Activated naive CD4-positive, alpha-beta T cell treated with anti-CD3 and anti-CD28 coated beads, Interleukin-2, amount 50 U/mL, for 24 hours (primary cell): ENCODE results near the gene GLP1R.

Source experiments
- H3K27ac Mint-ChIP-seq: one replicate; pipeline ENCODE4 v1.8.0; 2021; ENCODE audit warnings: mild to moderate bottlenecking, mixed read lengths
- H3K27me3 Mint-ChIP-seq: one replicate; pipeline ENCODE4 v1.8.0; 2021; ENCODE audit warnings: mixed read lengths
- H3K36me3 Mint-ChIP-seq: one replicate; pipeline ENCODE4 v1.8.0; 2021; ENCODE audit warnings: mixed read lengths
- H3K4me1 Mint-ChIP-seq: one replicate; pipeline ENCODE4 v1.8.0; 2021; ENCODE audit warnings: mixed read lengths
- H3K4me3 Mint-ChIP-seq: one replicate; pipeline ENCODE4 v1.8.0; 2021; ENCODE audit warnings: mild to moderate bottlenecking, mixed read lengths
- H3K9me3 Mint-ChIP-seq: one replicate; pipeline ENCODE4 v1.8.0; 2021; ENCODE audit warnings: mixed read lengths

The GLP1R gene

DNA sequence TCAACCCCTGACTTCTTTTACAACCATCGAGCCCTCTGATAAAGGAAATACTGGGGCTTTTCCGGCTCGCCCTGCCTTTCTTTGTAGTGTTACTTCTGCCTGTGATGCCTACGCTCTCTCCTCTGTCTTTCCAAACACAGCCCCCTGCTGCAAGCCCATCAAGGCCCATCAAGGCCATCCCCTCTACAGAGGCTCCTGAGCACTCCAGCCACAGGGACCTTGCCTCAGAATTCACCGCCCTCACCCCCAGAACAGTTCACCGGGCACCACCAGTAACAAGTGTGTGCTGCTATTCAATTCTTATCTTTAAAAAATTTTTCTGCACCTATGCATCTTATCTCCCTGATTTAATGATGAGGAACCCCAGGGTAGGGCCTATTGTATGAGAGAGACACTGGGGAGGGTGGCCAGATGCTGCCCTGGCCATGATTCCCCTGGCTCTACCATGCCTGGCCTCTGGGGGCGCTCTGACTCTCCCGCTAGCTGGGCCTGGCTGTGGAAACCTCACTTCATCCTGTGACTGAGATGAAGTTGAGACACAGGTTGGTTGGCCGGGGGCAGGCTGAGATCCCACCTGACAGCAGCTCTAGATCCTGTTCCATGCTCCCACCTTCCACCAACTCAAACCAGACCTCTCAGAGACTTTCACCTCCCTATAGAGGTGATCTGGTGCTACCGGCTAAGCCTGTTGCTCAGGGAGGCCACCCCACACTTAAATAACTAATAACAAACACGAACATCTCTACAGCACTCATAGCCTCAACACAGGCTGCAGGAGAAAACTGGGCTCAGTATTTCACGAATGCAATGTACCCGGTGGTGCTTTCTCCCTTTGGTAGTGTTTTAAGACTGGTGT, 19.2 kb upstream of the GLP1R start:
- H3K4me3 Mint-ChIP-seq = no peak overlapping the region
- no peaks in the 10 kb centered on the region for H3K9me3 Mint-ChIP-seq
- no peaks in the 10 kb centered on the region for H3K4me1 Mint-ChIP-seq
- H3K36me3 Mint-ChIP-seq = no peaks in the 10 kb centered on the region
- H3K27ac Mint-ChIP-seq = peak overlapping the region; percentile 23
- peaks cover 10% of the 10 kb centered on the region for H3K27me3 Mint-ChIP-seq

DNA sequence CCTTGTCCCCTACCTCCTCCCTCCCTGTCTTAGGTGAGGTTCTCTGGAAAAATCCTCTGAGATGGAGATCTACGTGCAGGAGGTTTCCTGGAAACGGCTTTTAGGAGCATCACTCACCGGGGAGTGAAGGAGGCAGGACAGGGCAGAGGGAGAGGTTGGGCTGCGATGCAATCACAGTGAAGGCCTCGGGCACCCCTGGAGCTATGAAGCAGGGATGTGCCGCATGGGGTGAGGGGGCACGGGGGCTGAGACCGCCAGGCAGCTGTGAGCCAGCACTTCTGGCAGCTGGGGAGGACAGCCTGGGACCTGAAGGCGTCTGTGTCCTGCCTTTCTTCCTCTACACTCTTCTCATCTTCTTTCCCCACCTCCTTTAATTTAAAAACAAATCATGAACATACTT, 12.9 kb upstream of the GLP1R start:
- no peaks in the 10 kb centered on the region for H3K36me3 Mint-ChIP-seq
- H3K4me1 Mint-ChIP-seq = no peaks in the 10 kb centered on the region
- no peak overlapping the region for H3K27ac Mint-ChIP-seq
- no peaks in the 10 kb centered on the region for H3K9me3 Mint-ChIP-seq
- no peak overlapping the region for H3K4me3 Mint-ChIP-seq
- H3K27me3 Mint-ChIP-seq = peaks cover 7% of the 10 kb centered on the region

- peaks cover 7% of the 10 kb centered on the region for H3K27me3 Mint-ChIP-seq
Measured at GRCh38 chr6:39037082-39037508, 11.5 kb upstream of the GLP1R start.

DNA sequence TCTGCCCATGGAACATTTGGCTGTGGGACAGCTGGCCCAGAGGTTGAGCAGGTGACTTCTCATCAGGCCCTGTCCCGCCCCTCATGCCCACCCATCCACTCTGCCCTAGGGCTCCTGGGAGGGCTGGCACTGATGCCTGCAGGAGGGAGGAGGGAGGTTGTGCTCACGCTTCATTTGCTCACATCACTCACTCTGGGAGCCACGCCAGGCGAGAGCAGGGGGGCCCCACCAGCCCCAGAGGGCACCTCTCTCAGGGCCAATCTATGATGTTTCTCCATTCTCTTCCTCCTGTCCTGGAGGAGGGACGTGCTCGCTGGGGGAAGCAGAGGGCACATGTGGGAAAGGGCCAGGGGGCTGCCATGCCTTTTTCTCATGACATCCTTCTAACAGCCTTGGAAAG, 10.9 kb upstream of the GLP1R start:
- no peaks in the 10 kb centered on the region for H3K4me1 Mint-ChIP-seq
- H3K9me3 Mint-ChIP-seq = no peaks in the 10 kb centered on the region
- H3K27me3 Mint-ChIP-seq = peaks cover 7% of the 10 kb centered on the region
- H3K27ac Mint-ChIP-seq = no peak overlapping the region
- H3K36me3 Mint-ChIP-seq = no peaks in the 10 kb centered on the region
- H3K4me3 Mint-ChIP-seq = no peak overlapping the region

More at GRCh38 chr6:39037082-39037508, 11.5 kb upstream of the GLP1R start:
- no peaks in the 10 kb centered on the region for H3K4me1 Mint-ChIP-seq
- no peak overlapping the region for H3K4me3 Mint-ChIP-seq
- no peaks in the 10 kb centered on the region for H3K9me3 Mint-ChIP-seq
- no peak overlapping the region for H3K27ac Mint-ChIP-seq
- no peaks in the 10 kb centered on the region for H3K36me3 Mint-ChIP-seq

- no peaks in the 10 kb centered on the region for H3K9me3 Mint-ChIP-seq
- H3K27ac Mint-ChIP-seq = no peak overlapping the region
- H3K27me3 Mint-ChIP-seq = peaks cover 3% of the 10 kb centered on the region
- H3K36me3 Mint-ChIP-seq = no peaks in the 10 kb centered on the region
- H3K4me3 Mint-ChIP-seq = no peak overlapping the region
- no peaks in the 10 kb centered on the region for H3K4me1 Mint-ChIP-seq
Measured at GRCh38 chr6:39040080-39040673, 8.4 kb upstream of the GLP1R start.

DNA sequence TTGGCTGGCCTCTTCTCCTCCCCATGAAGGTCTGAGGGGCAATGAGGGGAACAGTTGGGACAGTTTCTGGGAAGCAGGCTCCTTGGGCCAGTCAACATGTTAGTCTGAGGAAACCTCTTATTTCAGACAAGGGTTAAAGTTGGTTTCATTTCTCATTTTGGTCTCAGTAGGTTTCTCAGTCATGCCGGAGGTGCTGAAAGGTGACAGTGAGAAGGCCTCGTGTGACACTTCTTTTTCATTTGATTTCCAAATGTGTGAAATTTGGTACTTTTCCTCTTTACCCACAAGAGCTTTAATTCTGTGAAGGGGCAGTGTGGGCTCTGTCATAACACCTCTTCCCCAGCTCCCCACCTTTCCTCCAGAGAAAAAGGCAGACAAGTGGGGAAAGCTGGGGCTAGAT, 7.5 kb upstream of the GLP1R start:
- H3K9me3 Mint-ChIP-seq = no peaks in the 10 kb centered on the region
- H3K27me3 Mint-ChIP-seq = peaks cover 3% of the 10 kb centered on the region
- H3K4me3 Mint-ChIP-seq = no peak overlapping the region
- no peaks in the 10 kb centered on the region for H3K36me3 Mint-ChIP-seq
- H3K27ac Mint-ChIP-seq = no peak overlapping the region
- no peaks in the 10 kb centered on the region for H3K4me1 Mint-ChIP-seq

DNA sequence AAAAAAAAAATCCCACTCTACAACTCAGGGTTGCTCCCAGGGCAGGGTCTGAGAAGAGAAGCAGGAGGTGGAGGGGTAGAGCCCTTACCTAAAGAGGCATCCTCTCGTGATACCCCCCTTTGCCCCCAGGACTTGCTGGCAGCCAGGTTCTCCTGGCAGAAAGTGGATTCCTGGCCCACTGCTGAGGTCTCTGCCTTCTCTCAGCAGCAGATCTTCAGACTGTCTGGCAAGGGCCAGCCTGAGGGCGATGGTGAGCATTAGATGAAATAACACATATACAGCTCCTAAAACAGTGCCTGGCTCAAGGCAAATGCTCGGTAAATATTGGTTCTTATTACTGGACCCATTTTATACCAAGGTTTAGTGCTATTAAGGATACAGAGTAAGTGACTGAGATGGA, 4.8 kb upstream of the GLP1R start:
- no peaks in the 10 kb centered on the region for H3K9me3 Mint-ChIP-seq
- H3K4me1 Mint-ChIP-seq = peaks cover 4% of the 10 kb centered on the region
- H3K27me3 Mint-ChIP-seq = peaks cover 11% of the 10 kb centered on the region

GRCh38 chr6:39044181-39044580, 4.4 kb upstream of the GLP1R start:
- no peaks in the 10 kb centered on the region for H3K36me3 Mint-ChIP-seq
- no peak overlapping the region for H3K27ac Mint-ChIP-seq
- H3K4me1 Mint-ChIP-seq = peaks cover 6% of the 10 kb centered on the region
- no peaks in the 10 kb centered on the region for H3K9me3 Mint-ChIP-seq
- H3K27me3 Mint-ChIP-seq = peaks cover 12% of the 10 kb centered on the region
- no peak overlapping the region for H3K4me3 Mint-ChIP-seq

More for the DNA sequence above, 4.8 kb upstream of the GLP1R start:
- no peak overlapping the region for H3K27ac Mint-ChIP-seq
- H3K4me3 Mint-ChIP-seq = no peak overlapping the region
- H3K36me3 Mint-ChIP-seq = no peaks in the 10 kb centered on the region

- no peaks in the 10 kb centered on the region for H3K9me3 Mint-ChIP-seq
- H3K36me3 Mint-ChIP-seq = no peaks in the 10 kb centered on the region
- H3K27ac Mint-ChIP-seq = no peak overlapping the region
- H3K4me1 Mint-ChIP-seq = peaks cover 32% of the 10 kb centered on the region
- peak overlapping the region; percentile 43 for H3K4me3 Mint-ChIP-seq
- peaks cover 21% of the 10 kb centered on the region for H3K27me3 Mint-ChIP-seq
Measured at GRCh38 chr6:39047434-39048327, 900 bp upstream of the GLP1R start.

- H3K4me1 Mint-ChIP-seq = peaks cover 35% of the 10 kb centered on the region
- H3K4me3 Mint-ChIP-seq = peak overlapping the region; percentile 73
- H3K36me3 Mint-ChIP-seq = no peaks in the 10 kb centered on the region
- no peaks in the 10 kb centered on the region for H3K9me3 Mint-ChIP-seq
- H3K27ac Mint-ChIP-seq = no peak overlapping the region
- peaks cover 21% of the 10 kb centered on the region for H3K27me3 Mint-ChIP-seq
Measured at GRCh38 chr6:39049575-39050283, 1.1 kb downstream of the GLP1R start.

DNA sequence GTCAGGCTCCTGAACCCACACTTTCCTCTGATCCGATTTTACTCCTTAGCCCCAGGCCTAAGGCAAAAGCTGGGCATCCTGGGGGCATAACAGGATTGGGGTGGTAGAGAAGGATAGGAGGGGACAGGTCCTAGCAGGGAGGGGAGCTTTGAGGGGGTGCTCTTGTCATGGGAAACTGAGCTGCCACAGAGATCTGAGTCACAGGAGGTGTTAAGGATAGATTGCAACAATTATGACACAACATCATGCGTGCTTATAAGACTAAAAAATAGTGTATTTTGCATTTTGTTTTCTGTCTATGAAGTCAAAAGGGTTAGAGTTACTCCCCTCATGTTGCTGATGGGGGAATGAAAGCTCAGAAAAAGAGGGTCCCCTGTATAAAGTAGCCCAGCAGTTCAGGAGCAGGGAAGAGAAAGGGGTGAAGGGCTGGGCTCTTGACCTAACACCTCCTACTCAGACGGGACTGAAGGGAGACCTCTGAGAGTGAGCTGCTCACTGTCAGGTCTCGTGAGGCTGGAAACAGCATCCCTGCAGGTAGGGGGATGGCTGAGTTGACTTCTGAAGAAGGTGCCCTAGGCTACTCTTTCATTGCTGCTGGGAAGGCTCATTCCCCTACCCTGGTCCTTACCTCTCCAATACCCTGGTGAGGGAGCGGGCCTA, 2.0 kb downstream of the GLP1R start:
- Mint-ChIP-seq H3K4me1 (peaks cover 35% of the 10 kb centered on the region), H3K36me3 (no peaks in the 10 kb centered on the region), H3K9me3 (no peaks in the 10 kb centered on the region), H3K4me3 (no peak overlapping the region), H3K27ac (no peak overlapping the region), H3K27me3 (peaks cover 21% of the 10 kb centered on the region)

DNA sequence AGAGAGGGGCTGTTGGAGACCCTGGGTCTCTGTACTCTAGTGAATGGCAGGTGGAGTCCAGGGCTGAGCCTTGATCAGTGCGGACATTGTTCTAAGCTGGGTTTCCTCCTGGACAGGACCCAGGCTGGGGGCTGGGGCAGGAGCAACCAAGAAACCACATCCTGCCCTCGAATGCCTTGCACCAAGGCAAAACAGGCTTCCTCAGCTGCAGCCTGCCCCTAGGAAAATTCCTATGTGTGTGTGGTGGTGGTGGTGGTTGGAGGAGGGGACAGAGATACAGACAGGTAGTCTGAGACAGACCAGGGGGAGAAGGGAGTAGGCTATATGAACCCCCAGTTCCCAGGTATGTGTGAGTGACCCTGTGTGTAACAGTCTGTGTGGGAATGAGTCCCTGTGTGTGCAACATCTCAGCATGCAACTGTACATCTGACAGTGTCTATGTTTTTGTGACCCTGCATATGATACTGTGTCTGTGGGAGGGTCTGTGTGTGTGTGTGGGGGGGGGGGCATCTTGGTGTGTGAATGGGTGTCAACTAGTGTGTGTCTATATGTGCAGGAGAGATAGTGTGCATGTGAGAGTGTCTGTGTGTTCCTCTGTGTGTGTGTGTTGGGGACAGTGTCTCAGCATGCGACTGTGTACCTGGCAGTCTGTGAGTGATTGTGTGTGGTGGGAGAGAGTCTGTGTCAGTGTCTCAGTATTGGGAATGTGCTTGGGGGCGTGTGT, 3.0 kb downstream of the GLP1R start:
- Mint-ChIP-seq H3K4me1 (peaks cover 35% of the 10 kb centered on the region), H3K27me3 (peaks cover 21% of the 10 kb centered on the region), H3K4me3 (no peak overlapping the region), H3K27ac (no peak overlapping the region), H3K36me3 (no peaks in the 10 kb centered on the region), H3K9me3 (no peaks in the 10 kb centered on the region)

GRCh38 chr6:39053016-39053624, 4.5 kb downstream of the GLP1R start:
- Mint-ChIP-seq H3K4me1 (peaks cover 30% of the 10 kb centered on the region), H3K27ac (no peak overlapping the region), H3K4me3 (no peak overlapping the region), H3K27me3 (peaks cover 11% of the 10 kb centered on the region), H3K36me3 (no peaks in the 10 kb centered on the region), H3K9me3 (no peaks in the 10 kb centered on the region)
